Measurements from ENCODE around the gene RXRA.

GRCh38 chr9:134423749-134424148 lies 97.5 kb downstream of the RXRA start:
- TF ChIP-seq ZNF777 (tag by site-specific recombination; IDR thresholded peaks at IDR 0.05; ENCODE audit: borderline replicate concordance) (no peak), CTCF (tag by site-specific recombination; IDR thresholded peaks at IDR 0.05) (no peak), ZNF223 (tag by site-specific recombination; IDR thresholded peaks at IDR 0.05) (no peak), ZNF76 (tag by site-specific recombination; IDR thresholded peaks at IDR 0.05; ENCODE audit: borderline replicate concordance, low read depth) (no peak), PRDM10 (tag by site-specific recombination; IDR thresholded peaks at IDR 0.05) (no peak), ZSCAN30 (tag by site-specific recombination; IDR thresholded peaks at IDR 0.05) (no peak), ZNF776 (tag by site-specific recombination; IDR thresholded peaks at IDR 0.05; ENCODE audit: borderline replicate concordance) (no peak), ZNF341 (tag by site-specific recombination; IDR thresholded peaks at IDR 0.05; ENCODE audit: low read depth) (no peak), ELK4 (IDR thresholded peaks at IDR 0.05; ENCODE audit: borderline replicate concordance, low read depth, low read length) (no peak), PATZ1 (tag by site-specific recombination; IDR thresholded peaks at IDR 0.05) (no peak), ZNF174 (tag by site-specific recombination; IDR thresholded peaks at IDR 0.05) (no peak), ZNF518A (tag by site-specific recombination; conservative IDR thresholded peaks at IDR 0.05; ENCODE audit: low read depth) (no peak), ZNF571 (tag by site-specific recombination; IDR thresholded peaks at IDR 0.05) (no peak), ZNF510 (tag by site-specific recombination; IDR thresholded peaks at IDR 0.05; ENCODE audit: insufficient replicate concordance) (no peak)

Measured in HEK293 (cell line).